ENCODE measurements around the gene EDRF1.

Gene EDRF1

DNA sequence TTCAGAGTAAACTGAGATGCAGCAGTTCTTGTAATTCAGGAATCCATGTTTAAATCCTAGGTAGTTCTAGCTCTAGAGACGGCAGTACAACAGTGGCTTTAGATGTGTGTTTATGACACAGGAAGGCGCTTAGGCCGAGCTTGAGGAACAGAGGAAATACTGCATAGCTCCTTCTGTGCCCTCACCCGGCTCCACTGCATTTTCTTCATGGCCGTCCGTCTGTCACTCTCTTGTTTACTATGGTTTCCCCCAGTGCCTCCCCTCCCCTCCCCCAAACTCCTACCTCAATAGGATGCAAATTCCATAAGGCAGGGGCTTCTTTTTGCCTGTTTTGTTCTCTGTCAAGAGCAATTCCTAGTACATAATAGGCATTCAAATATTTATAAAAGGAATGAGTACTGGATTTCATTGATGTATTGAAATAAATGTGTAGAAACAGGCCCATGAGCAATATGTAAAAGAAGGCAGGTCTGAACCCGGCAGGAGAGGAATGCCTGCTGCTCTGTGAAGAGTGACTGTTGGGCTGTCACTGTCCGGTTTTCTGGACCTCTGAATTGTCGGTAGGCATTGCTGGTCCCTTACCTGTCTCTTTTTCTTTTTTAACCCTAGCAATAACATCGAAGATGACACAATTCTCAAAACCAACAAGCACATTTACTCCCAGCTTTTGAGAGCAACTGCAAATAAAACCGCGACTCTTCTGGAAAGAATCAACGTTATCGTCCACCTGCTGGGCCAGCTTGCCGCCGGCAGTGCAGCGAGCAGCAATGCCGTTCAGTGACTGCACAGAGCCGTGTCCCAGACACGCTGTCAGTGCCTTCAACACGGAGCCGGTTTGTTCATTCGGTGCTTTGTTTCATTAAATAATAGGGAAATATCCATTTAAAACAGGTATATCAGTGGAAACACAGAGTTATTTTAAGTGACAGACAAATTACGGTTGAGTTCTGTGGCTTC lies 43.5 kb downstream of the EDRF1 start:
- DNase-seq (ENCODE audit: low read depth), result no peak

DNA sequence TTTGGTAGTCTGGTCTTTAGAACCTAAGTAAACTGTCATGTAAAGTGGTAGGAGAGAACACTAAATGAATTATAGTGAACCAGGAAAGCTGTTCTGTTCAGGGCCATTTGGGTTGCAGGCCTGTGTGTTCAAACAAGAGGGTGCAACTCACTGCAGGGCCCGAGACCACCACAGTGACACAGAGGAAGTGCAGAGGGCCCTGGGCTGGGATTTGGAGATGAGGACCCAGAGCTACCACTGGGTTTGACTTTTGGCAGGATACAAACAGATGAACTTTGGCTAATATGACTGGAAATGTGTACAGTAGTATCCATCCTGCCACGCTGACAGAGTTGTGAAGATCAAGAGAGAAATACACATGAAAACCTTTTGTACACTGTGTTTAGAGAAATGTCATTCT lies 46.3 kb downstream of the EDRF1 start:
- no peak for DNase-seq (ENCODE audit: low read depth)

DNA sequence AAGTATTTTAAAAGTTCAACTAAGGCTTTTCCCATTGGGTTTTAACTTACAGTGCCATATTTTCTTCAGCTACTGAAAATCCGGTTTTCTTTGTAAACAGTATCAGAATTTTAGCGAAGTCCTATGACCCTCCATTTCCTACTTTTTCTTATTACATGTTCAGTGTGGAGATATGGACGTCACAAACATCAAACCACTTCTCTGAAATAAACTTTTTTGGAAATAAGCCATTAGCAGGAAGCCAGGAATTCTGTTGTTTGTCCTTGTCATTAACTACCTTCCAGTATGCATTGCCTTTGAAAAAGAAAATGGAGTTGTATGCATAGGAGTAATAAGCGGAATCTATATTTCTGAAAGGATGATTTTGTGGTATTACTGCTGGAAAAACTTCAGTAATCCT lies 47.0 kb downstream of the EDRF1 start:
- no peak for DNase-seq (ENCODE audit: low read depth)

DNA sequence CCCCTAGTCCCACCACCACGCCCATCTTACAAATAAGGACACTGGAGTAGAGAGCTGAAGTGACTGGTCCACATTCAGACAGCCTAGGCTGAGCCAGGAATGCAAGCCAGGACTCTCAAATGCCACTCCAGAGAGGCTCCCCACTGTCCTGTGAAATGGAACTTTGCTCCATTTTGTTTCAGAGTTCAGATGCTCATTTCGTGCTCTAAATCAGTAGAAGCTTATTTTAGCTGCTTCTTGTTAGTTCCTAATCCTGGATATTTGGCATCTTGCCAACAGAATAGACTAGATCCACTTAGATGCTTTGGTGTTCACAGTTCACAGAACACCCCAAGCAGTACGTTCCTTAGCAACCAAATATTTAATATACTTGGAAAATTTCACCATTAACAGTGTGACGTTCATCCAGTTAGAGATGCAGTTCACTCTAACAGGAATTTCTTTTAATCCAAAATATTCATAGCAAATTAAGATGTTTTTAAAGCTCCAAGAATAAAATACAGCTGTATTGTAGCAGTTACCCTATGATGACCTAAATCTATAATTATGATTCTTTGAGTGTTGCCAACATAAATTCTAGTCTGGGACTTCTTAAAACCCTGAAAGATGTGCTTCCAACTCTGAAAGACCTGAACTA lies 48.8 kb downstream of the EDRF1 start:
- DNase-seq (ENCODE audit: low read depth), result no peak

DNA sequence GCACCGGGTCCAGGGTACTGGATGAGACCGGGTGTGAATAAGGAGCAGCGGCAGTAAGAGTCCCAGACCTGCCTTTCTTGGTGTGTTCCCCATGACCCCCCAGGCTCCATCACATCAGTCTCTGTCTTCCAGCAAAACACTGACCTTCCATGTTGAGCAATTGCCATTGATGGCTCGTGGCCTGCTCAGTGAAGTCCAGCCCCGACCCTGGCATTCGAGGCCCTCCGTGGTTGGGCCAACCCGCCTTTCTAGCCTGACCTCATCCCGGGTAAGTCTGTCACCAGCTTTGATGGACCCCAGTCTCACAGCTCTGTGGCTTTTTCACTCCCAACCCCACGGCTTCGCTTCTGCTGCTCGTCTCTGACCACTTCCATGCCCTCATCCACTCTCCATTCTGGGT lies 49.7 kb downstream of the EDRF1 start:
- DNase-seq (ENCODE audit: low read depth), result no peak

DNA sequence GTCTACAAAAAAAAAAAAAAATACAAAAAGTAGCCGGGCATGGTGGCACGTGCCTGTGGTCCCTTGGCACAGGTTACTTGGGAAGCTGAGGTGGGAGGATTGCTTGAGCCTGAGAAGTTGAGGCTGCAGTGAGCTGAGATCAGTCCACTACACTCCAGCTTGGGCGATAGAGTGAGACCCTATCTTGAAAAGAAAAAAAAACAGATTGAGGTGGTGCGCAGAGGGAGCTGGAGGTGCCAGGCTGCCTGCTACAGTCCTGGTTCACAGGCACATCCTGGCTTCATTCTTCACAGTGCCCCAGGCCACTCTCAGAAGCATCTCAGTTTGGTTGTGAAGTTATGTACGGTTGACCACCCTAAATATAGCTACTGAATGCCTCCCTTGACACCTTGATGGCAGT lies 51.3 kb downstream of the EDRF1 start:
- DNase-seq (ENCODE audit: low read depth), result no peak

DNA sequence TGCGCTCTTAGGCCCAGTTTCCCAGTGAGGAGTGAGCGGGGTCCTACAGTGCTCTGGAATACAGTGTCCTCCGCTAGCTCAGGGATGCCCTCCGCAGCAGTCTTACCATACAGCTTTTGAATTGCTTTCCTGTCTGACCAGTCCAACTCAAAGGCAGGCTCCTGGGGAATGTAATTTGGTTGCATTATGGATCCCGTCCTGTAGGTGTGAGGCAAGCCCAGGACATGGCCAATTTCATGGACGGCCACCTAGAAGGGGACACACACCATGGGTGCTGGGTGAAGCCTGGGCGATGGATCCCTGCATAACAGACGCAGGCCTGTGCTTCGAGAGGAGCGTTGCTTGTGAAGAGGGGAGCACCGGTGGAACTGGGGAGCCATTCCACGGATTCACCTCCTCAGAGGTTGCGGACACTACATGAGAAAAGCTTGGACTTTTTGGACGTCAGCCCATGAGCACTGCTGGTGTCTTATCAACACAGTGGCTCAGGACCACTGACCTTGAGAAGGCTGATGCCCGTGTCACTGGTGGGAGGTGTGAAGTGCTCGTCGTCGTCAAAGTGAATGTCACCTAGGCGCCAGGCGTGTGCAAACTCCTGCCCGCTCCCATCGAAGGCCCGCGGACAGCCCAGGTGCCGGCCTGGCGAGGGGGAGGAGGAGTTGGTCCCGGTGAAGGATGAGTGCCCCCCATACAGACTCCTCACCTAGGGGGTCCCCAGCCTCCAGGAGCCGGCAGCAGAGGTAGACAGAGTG lies 52.8 kb downstream of the EDRF1 start:
- DNase-seq (ENCODE audit: low read depth), result no peak

DNA sequence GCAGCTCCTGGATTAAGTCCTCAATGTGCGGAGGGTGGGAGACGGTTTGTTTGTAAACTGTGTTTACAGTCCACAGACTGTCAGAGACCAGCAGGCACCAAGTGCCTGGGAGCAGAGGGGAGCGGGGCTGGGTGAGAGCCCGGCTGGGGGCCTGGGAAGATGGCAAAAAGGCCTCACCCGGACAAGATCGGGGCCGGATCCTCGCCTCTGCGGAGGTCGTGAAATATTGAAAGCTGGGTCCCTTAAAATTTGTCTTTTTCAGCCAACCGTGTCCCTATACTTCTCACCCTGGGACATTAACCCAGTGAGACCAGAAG lies 53.3 kb downstream of the EDRF1 start:
- DNase-seq (ENCODE audit: low read depth), result no peak

DNA sequence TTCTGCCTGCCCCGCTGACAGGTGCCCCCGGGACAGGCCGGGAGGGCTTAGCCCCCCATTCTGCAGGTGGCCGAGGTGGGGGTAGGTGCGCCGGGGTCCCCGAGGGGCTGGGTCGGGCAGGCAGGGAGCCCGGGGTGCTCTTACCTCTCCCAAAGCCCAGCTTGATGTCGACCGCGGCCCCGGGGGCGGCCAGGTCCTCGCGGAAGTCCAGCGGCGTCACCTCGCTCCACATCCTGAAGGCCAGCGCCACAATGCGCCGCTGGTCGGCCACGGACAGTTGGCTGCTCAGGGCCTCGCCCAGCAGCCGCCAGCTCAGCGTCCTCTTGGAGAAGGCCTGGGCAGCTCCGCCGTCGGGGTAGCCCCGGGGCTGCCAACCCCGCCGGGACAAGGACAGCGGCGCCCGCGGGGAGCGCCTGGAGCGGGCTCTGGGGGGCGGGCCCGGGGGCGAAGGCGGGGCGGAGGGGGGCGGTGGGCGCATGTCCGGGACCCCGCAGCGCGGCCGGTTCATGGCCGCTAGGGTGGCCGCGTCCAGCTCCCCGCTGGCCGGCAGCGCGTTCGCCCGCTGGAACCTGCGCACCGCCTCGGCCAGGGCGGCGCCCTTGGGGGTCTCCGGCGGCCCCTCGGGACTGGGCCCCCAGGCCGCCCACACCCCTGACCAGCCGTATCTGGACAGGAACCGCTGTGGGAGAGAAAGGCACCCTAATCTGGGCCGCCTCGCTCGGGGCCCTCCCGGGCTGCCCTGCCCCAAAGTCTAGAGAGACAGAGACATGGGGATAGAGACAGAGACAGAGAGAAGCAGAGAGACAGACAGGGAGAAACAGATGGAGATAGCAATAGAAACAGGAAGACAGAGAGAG lies 54.4 kb downstream of the EDRF1 start:
- no peak for DNase-seq (ENCODE audit: low read depth)

DNA sequence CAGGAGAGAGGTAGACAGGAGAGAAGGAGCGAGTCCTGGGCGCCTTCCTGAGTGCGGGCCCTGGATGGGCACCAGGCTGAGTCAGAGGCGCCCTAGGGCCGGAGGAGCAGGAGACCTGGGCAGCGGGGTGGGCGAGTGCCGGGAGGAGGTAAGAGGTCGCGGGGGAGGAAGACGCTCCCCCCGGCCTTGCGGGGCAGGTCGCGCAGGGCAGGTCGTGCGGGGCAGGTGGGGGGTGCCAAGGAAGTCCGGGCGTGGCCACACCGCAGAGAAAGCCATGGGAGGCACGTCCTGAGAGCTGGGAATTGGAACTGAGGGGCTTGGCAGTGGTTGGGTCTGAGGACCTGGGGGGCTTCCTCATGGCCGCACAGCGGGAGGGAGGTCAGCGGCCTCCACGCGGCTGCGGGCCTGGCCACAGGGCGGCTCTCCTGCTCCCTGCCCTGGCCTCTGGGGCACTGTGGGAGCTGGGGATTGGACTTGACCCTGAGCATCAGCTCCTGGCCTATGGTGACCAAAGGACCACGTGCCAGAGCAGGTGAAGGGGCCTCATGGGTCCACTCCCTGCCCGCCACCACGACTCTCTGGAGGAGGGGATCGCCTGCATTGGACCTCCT lies 55.2 kb downstream of the EDRF1 start:
- no peak for DNase-seq (ENCODE audit: low read depth)

DNA sequence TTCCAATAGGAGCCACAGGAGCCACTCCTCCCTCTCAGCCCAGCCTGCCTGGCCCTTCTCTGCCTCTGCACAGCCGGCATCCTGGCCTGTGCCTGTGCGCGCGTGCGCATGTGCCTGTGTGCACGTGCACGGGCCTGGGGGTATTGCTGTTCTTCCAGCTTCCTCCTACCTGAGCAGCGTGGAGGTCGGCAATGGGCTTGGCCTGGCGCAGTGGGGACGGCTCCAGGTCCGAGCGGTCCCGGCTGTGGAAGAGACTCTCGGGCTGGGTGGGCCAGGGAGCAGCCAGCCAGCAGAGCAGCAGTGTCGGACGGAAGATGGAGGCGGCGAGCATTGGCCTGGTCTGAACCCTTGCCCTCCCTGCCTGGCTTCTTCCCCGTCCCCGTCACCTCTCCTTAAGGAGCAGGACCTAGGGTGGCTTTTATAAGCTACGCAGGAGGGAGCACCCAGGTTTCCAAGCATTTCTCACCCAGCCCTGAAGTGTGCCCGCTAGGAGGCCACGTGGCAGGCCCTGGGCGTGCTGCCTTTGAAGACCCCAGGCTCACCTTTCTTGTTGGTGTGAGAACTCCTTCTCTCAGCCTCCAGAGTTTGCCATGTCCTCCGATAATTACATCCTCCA lies 56.1 kb downstream of the EDRF1 start, which contains the start of gene MMP21:
Gene MMP21 (minus strand): TSS at position 331 of the 616 bp plus-strand sequence. CDS start 0 bp downstream, at position 331.
- no peak for DNase-seq (ENCODE audit: low read depth)

DNA sequence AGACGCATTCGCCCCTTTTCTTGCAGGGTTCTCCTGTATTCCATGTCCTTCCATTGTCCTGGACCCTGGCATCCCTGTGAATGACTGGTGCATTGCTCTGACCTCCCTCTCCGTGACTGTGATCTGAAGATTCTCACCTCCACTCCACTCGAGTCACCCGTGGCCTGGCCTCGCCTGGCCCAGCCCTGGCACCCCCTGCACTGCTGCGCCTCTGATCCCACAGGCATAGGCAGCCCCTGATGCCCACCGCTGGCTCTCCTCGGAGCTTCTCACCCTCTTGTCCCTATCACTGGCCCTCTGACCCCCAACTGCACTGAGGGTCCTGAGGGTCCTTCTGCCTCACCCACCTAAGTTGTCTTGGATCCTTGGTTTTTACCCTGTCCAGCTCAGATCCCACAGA lies 58.3 kb downstream of the EDRF1 start:
- DNase-seq (ENCODE audit: low read depth), result no peak

DNA sequence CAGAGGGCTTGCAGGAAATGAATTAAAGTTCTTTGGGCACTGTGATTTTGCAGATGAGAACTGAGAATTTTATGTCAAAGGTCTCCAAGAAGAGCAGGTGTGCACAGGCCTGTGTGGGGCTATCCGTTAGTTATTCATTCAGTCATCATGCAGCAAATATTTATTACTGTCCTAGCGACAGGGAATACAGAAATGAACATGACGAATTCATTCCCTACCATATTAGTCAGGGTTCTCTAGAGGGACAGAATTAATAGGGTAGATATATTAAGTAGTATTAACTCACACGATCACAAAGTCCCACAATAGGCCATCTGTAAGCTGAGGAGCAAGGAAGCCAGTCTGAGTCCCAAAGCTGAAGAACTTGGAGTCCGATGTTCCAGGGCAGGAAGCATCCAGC lies 59.0 kb downstream of the EDRF1 start:
- DNase-seq (ENCODE audit: low read depth), result no peak

DNA sequence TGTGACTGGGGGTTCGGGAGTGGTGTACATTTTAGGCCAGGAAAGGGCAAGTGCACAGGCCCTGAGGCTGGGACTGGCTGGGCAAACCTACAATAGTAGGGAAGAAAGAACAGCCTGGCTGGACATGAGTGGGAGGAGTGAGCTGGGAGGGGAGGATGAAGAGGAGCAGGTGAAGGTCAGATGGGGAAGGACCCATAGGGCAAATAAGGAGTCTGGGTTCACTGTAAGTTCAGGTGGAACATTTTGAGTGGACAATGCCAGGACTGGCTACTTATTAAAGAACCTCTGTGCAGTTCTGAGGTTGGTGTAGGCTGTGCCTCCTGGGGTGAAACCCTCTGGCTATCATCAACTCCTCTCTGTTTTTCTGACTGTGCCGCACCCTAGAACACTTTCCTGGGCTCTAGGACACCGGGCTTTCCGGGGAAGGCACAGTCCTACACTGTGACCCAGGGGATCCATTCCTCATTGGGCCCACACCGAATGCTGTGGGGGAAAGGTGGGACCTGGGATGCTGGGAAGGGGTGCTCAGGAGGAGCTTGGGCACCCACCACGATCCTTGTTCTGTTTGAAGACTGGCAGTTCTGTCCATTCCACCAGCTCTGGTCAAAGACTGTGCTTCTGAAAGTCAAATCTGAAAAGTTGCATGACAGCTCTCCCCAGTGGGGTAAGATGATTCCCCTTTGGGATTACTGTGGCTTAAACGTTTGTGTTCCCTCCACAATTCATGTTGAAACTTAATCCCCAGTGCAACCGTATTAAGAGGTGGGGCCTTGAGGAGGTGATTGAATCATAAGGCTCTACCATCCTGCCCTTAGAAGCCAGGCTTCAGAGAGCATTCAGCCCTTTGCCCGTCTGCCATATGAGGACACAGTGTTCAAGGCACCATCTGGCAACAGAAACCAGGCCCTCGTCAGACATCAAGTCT lies 60.2 kb downstream of the EDRF1 start:
- no peak for DNase-seq (ENCODE audit: low read depth)

DNA sequence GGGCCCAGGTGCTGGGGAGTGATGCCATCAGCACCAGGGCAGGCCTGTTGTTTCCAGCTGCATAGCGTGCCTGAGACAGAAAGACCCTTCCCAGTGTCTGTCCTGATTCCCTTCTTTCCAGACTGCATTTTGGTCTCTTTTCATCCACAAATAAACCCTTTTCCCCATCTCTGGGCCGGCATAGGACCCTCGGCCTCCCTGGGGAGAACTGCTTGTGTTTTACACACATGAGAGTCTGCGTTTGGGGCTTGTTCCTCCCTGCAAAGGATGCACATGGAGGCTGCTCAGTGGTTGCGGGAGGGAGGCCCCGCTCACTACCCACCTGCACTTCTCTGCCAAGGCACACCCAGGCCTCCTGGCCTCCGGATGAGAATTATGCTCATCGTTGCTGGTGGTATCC lies 61.9 kb downstream of the EDRF1 start:
- no peak for DNase-seq (ENCODE audit: low read depth)

DNA sequence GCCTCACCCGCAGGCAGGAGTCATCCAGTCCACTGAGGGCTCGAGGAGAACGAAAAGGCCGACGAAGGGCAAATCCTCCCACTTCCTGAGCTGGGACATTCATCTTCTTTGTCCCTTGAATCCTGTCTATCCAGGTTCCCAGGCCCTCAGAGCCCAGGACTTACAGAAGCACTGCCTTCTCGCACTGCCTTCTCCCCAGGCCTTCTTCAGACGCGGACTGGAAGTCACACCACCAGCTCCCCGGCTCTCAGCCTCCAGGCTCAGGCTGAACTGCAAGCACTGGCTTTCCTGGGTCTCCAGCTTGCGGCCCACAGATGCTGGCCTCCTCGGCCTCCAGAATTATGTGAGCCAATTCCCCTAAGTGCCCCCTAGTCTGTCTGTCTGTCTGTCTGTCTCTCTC lies 62.5 kb downstream of the EDRF1 start:
- DNase-seq (ENCODE audit: low read depth), result no peak

DNA sequence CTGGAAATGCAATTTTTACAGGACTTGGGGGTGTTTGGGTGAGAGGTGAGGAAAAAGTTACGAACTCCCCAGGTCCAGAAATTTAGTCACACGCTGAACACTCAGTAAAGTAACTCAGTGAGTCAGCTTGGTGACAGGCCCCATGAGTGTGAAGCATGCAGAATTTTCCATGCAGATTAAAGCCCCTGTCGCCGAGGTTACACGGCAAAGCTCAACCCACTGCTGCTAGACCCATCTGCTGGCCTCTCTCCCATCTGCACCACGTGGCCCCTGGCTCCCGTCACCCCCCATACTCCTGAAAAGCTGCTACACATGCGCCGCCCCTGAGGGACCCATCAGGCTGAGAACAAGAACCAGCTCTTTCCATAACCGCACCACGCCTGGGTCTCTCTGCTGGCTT lies 63.1 kb downstream of the EDRF1 start:
- DNase-seq (ENCODE audit: low read depth), result no peak

DNA sequence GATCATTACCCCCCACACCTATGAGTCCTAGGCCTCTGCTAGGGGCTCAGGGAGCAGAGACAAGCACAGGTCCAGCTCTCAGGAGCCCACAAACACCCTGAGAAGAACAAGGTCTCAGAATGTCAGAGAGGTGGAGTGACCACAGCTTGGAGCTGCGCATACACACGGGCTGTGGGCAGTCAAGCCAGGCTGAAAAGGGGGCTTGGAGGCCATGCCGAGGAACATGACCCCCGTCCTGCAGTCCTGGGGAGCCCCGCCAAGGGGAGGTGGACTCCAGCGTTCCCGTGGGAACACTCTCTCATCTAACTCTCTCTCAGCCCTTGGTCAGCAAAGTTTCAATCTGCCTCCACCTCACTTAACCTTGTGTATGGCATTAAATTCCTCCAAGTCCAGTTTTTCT lies 63.9 kb downstream of the EDRF1 start:
- no peak for DNase-seq (ENCODE audit: low read depth)

DNA sequence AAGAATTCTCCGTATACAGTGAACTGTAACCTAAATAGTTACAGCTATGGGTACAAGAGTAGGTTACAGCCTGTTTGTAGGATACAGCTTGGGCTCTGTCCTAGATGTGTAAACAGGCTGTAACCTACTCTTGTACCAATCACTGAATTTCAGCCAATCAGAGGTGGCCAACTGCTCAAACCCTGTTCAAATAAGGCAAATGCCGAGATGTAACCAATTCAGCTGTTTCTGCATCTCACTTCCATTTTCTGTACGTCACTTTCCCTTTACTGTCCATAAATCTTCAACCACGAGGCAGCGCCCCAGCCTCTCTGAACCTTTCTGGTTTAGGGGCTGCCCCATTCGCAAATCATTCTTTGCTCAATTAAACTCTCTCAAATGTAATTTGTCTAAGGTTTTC lies 64.4 kb downstream of the EDRF1 start:
- DNase-seq (ENCODE audit: low read depth), result no peak

DNA sequence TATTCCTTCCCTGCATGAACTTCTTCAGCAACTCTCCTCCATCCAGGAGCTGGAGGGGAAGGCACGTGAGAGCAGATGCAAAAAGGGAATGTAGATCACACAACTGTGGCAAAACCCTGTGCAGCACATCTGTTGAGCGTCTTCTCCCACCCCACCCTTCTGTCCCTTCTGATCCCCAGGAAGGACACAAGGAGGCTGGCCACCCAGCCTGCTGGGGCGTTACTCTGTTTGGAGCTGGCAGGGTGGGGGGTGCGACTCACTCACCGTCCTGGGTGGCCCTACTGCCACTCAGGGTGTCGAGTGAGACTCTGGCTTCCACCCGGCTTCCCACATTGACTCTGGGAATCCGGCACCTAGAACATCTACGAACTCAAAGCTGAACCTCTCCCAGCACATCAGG lies 66.3 kb downstream of the EDRF1 start:
- DNase-seq (ENCODE audit: low read depth), result no peak
